ENCODE measurements around the gene PLEKHA7. TPM values are rescaled to one million over a fixed set of nuclear protein-coding genes. Genes with fewer than 3 reads are reported as not detected.
"Not testable (repeated sequence)": the region's sequence is repeated elsewhere in the genome, so short reads cannot be mapped to it uniquely, and the experiment has no call there.

The PLEKHA7 gene
- total and polyA plus RNA-seq, 4 donors, result 13.3 to 31.8 (median 21.5) TPM

GRCh38 chr11:17003426-17003825 is 10.8 kb downstream of the PLEKHA7 start:
- no peaks in the 10 kb centered on the region for H3K27me3 ChIP-seq (ENCODE audit: control insufficient read depth in 3 of 3, insufficient read depth in 3 of 3, low read length in 2 of 3)
- H3K4me3 ChIP-seq, result no peak overlapping the region
- WGBS, 2 donors, result 86 to 89% methylated on average over 2 of the region's 2 CpGs
- no peak for TF ChIP-seq CTCF (IDR thresholded peaks at IDR 0.05; ENCODE audit: control extremely low read depth, extremely low read depth)
- no peak overlapping the region for H3K27ac ChIP-seq (ENCODE audit: low read depth in 1 of 2, low read length in 1 of 2)
- H3K36me3 ChIP-seq (ENCODE audit: control insufficient read depth in 4 of 4, insufficient read depth in 4 of 4, low read length in 4 of 4), result no peaks in the 10 kb centered on the region
- DNase-seq (no peak), ATAC-seq (ENCODE audit: insufficient read depth, low FRiP score) (no peak)
- H3K9ac ChIP-seq (ENCODE audit: insufficient read depth in 1 of 2, low read length in 2 of 2), result no peak overlapping the region
- H3K9me3 ChIP-seq (ENCODE audit: control insufficient read depth in 4 of 4, insufficient read depth in 3 of 4, low read length in 3 of 4), result no peaks in the 10 kb centered on the region
- H3K4me1 ChIP-seq (ENCODE audit: control insufficient read depth in 5 of 5, insufficient read depth in 5 of 5, low read length in 5 of 5), result peaks cover 0 to 4% (median 0%) of the 10 kb centered on the region in 5 donors

GRCh38 chr11:17002543-17002942 is 11.7 kb downstream of the PLEKHA7 start:
- no peak for ATAC-seq (ENCODE audit: insufficient read depth, low FRiP score)
- no peak for DNase-seq
- Histone ChIP-seq H3K27me3 (ENCODE audit: control insufficient read depth in 3 of 3, insufficient read depth in 3 of 3, low read length in 2 of 3) (no peaks in the 10 kb centered on the region), H3K4me3 (no peak overlapping the region), H3K4me1 (ENCODE audit: control insufficient read depth in 5 of 5, insufficient read depth in 5 of 5, low read length in 5 of 5) (peaks cover 0 to 4% (median 0%) of the 10 kb centered on the region in 5 donors), H3K9ac (ENCODE audit: insufficient read depth in 1 of 2, low read length in 2 of 2) (no peak overlapping the region), H3K9me3 (ENCODE audit: control insufficient read depth in 4 of 4, insufficient read depth in 3 of 4, low read length in 3 of 4) (no peaks in the 10 kb centered on the region), H3K36me3 (ENCODE audit: control insufficient read depth in 4 of 4, insufficient read depth in 4 of 4, low read length in 4 of 4) (no peaks in the 10 kb centered on the region), H3K27ac (ENCODE audit: low read depth in 1 of 2, low read length in 1 of 2) (no peak overlapping the region)
- 69 to 81% methylated on average over 4 of the region's 4 CpGs for WGBS, 2 donors
- TF ChIP-seq CTCF (IDR thresholded peaks at IDR 0.05; ENCODE audit: control extremely low read depth, extremely low read depth), result no peak

GRCh38 chr11:17001806-17002205 is 12.4 kb downstream of the PLEKHA7 start:
- Histone ChIP-seq H3K27ac (ENCODE audit: low read depth in 1 of 2, low read length in 1 of 2) (no peak overlapping the region), H3K9me3 (ENCODE audit: control insufficient read depth in 4 of 4, insufficient read depth in 3 of 4, low read length in 3 of 4) (no peaks in the 10 kb centered on the region), H3K9ac (ENCODE audit: insufficient read depth in 1 of 2, low read length in 2 of 2) (no peak overlapping the region), H3K4me1 (ENCODE audit: control insufficient read depth in 5 of 5, insufficient read depth in 5 of 5, low read length in 5 of 5) (peaks cover 0 to 2% (median 0%) of the 10 kb centered on the region in 5 donors), H3K4me3 (no peak overlapping the region), H3K36me3 (ENCODE audit: control insufficient read depth in 4 of 4, insufficient read depth in 4 of 4, low read length in 4 of 4) (no peaks in the 10 kb centered on the region), H3K27me3 (ENCODE audit: control insufficient read depth in 3 of 3, insufficient read depth in 3 of 3, low read length in 2 of 3) (no peaks in the 10 kb centered on the region)
- TF ChIP-seq CTCF (IDR thresholded peaks at IDR 0.05; ENCODE audit: control extremely low read depth, extremely low read depth), result no peak
- no peak for ATAC-seq (ENCODE audit: insufficient read depth, low FRiP score)
- 75% methylated on average over 3 of the region's 3 CpGs for WGBS, 2 donors
- no peak for DNase-seq

GRCh38 chr11:17000987-17001386 is 13.2 kb downstream of the PLEKHA7 start:
- H3K4me3 ChIP-seq, result no peak overlapping the region
- H3K27ac ChIP-seq (ENCODE audit: low read depth in 1 of 2, low read length in 1 of 2), result no peak overlapping the region
- H3K9ac ChIP-seq (ENCODE audit: insufficient read depth in 1 of 2, low read length in 2 of 2), result no peak overlapping the region
- peaks cover 0 to 4% (median 0%) of the 10 kb centered on the region in 5 donors for H3K4me1 ChIP-seq (ENCODE audit: control insufficient read depth in 5 of 5, insufficient read depth in 5 of 5, low read length in 5 of 5)
- ATAC-seq (ENCODE audit: insufficient read depth, low FRiP score), result no peak
- no peak for DNase-seq
- WGBS, 2 donors, result 82 to 84% methylated on average over 2 of the region's 2 CpGs
- no peak for TF ChIP-seq CTCF (IDR thresholded peaks at IDR 0.05; ENCODE audit: control extremely low read depth, extremely low read depth)
- H3K27me3 ChIP-seq (ENCODE audit: control insufficient read depth in 3 of 3, insufficient read depth in 3 of 3, low read length in 2 of 3), result no peaks in the 10 kb centered on the region
- no peaks in the 10 kb centered on the region for H3K9me3 ChIP-seq (ENCODE audit: control insufficient read depth in 4 of 4, insufficient read depth in 3 of 4, low read length in 3 of 4)
- H3K36me3 ChIP-seq (ENCODE audit: control insufficient read depth in 4 of 4, insufficient read depth in 4 of 4, low read length in 4 of 4), result no peaks in the 10 kb centered on the region

- H3K4me1 ChIP-seq (ENCODE audit: control insufficient read depth in 5 of 5, insufficient read depth in 5 of 5, low read length in 5 of 5); H3K36me3 ChIP-seq (ENCODE audit: control insufficient read depth in 4 of 4, insufficient read depth in 4 of 4, low read length in 4 of 4); H3K9ac ChIP-seq (ENCODE audit: insufficient read depth in 1 of 2, low read length in 2 of 2); H3K9me3 ChIP-seq (ENCODE audit: control insufficient read depth in 4 of 4, insufficient read depth in 3 of 4, low read length in 3 of 4); H3K27me3 ChIP-seq (ENCODE audit: control insufficient read depth in 3 of 3, insufficient read depth in 3 of 3, low read length in 2 of 3); H3K27ac ChIP-seq (ENCODE audit: low read depth in 1 of 2, low read length in 1 of 2); DNase-seq; H3K4me3 ChIP-seq; ATAC-seq (ENCODE audit: insufficient read depth, low FRiP score): not testable (repeated sequence)
- 85 to 86% methylated on average over 1 of the region's 1 CpG for WGBS, 2 donors
Observed at GRCh38 chr11:17000253-17000652, 14.0 kb downstream of the PLEKHA7 start.

All from lung (tissue), 12 donors.